H1 (cell line): ENCODE data around the gene AK5. TPM values are rescaled to one million over a fixed set of nuclear protein-coding genes. Genes with fewer than 3 reads are reported as not detected.

Experiments
- CTCF ChIA-PET: fragments of 300-600 bp; sonication (Branson Sonifier 250); formaldehyde crosslinking; loops from one replicate; lab custom pipeline; 2021; ENCODE audit not compliant: partially characterized antibody; lab: Charles Lee
- POLR2A ChIA-PET: fragments of 300-600 bp; sonication (Branson Sonifier 250); formaldehyde crosslinking; loops from one replicate; lab custom pipeline; 2021; ENCODE audit warnings: inconsistent platforms; ENCODE audit not compliant: partially characterized antibody; lab: Charles Lee
- DNase-seq, 2 experiments: peaks; one replicate each; pipeline versions ENCODE4 v3.0.0 to v3.0.0-alpha.2; 2010 to 2022; ENCODE audit warnings: low spot score in 2 of 2, low read depth in 1 of 2, mixed read lengths in 1 of 2
- FAIRE-seq: peaks from 2 replicates; lab custom pipeline; 2011; peaks lifted over from hg19 to GRCh38; lab: Jason Lieb, UNC
- H2AFZ ChIP-seq: 2 replicates; pipeline ENCODE4 v1.8.1; 2012; ENCODE audit warnings: low read length, inconsistent platforms
- H2AK5ac ChIP-seq: 2 replicates; pipeline ENCODE4 v1.6.1; 2013; ENCODE audit warnings: low read depth, low read length
- H2BK120ac ChIP-seq: replicated peaks from 2 replicates; pipeline ENCODE3; 2013; ENCODE audit warnings: low read depth, low read length, inconsistent platforms
- H2BK12ac ChIP-seq: 2 replicates; pipeline ENCODE4 v1.6.1; 2013; ENCODE audit warnings: low read depth, low read length
- H2BK15ac ChIP-seq: 2 replicates; pipeline ENCODE4 v1.6.1; 2013; ENCODE audit warnings: low read length
- H2BK20ac ChIP-seq: 2 replicates; pipeline ENCODE4 v1.6.1; 2013; ENCODE audit warnings: low read length
- H2BK5ac ChIP-seq: 2 replicates; pipeline ENCODE4 v1.6.1; 2013; ENCODE audit warnings: low read depth, low read length
- H3K14ac ChIP-seq: 2 replicates; pipeline ENCODE4 v1.6.1; 2013; ENCODE audit warnings: inconsistent platforms; ENCODE audit not compliant: insufficient read length
- H3K18ac ChIP-seq: 2 replicates; pipeline ENCODE4 v1.6.1; 2013; ENCODE audit warnings: low read length; ENCODE audit errors: extremely low read depth
- H3K23ac ChIP-seq: 2 replicates; pipeline ENCODE4 v1.6.1; 2013; ENCODE audit warnings: inconsistent platforms; ENCODE audit not compliant: insufficient read length
- H3K23me2 ChIP-seq: 2 replicates; pipeline ENCODE4 v1.6.1; 2013; ENCODE audit warnings: low read depth, low read length
- H3K27ac ChIP-seq: 2 replicates; pipeline ENCODE4 v1.6.1; 2011; ENCODE audit warnings: low read depth, low read length, inconsistent platforms
- H3K27me3 ChIP-seq, 4 experiments: replicated peaks in 1 of 4; 1 replicate in 1 of 4; 2 replicates in 3 of 4; pipeline versions ENCODE4 v1.6.1 to v1.8.1; 2011 to 2013; ENCODE audit warnings: low read length in 3 of 4, mild to moderate bottlenecking in 3 of 4, inconsistent platforms in 2 of 4, mixed read lengths in 2 of 4, moderate library complexity in 1 of 4; ENCODE audit not compliant: control insufficient read depth in 3 of 4, insufficient read depth in 3 of 4; ENCODE audit errors: extremely low read depth in 1 of 4
- H3K36me3 ChIP-seq, 4 experiments: 2 replicates each; pipeline versions ENCODE4 v1.6.1 to v1.8.1; 2011 to 2013; ENCODE audit warnings: mild to moderate bottlenecking in 4 of 4, low read length in 3 of 4, moderate library complexity in 2 of 4, control low read depth in 1 of 4, inconsistent platforms in 1 of 4; ENCODE audit not compliant: insufficient read depth in 4 of 4, control insufficient read depth in 2 of 4
- H3K4ac ChIP-seq: replicated peaks from 2 replicates; pipeline ENCODE3; 2013; ENCODE audit warnings: low read length, low read depth, mixed read lengths, inconsistent platforms; ENCODE audit not compliant: insufficient read length
- H3K4me1 ChIP-seq, 4 experiments: replicated peaks in 1 of 4; 1 replicate in 1 of 4; 2 replicates in 3 of 4; pipeline versions ENCODE4 v1.6.1 to v1.8.1; 2011 to 2013; ENCODE audit warnings: low read length in 3 of 4, inconsistent platforms in 2 of 4, mixed read lengths in 1 of 4; ENCODE audit not compliant: insufficient read depth in 4 of 4, control insufficient read depth in 3 of 4
- H3K4me2 ChIP-seq, 2 experiments: 2 replicates each; pipeline versions ENCODE4 v1.6.1 to v1.8.1; 2011 to 2013; ENCODE audit warnings: low read depth in 2 of 2, low read length in 2 of 2, control low read depth in 1 of 2, inconsistent platforms in 1 of 2, mild to moderate bottlenecking in 1 of 2; ENCODE audit not compliant: insufficient read depth in 1 of 2
- H3K4me3 ChIP-seq, 4 experiments: fragments of 200-600, 300-600 bp in 1 of 4; sonication (generic), shearing (Covaris generic), sonication (Bioruptor Twin) in 1 of 4; 2 replicates each; pipeline versions ENCODE4 v1.5.1 to v1.8.1; 2011 to 2016; ENCODE audit warnings: low read length in 4 of 4, low read depth in 3 of 4, control low read depth in 2 of 4, inconsistent platforms in 2 of 4, mild to moderate bottlenecking in 2 of 4, mixed read lengths in 1 of 4, moderate library complexity in 1 of 4; ENCODE audit not compliant: insufficient read depth in 2 of 4; ENCODE audit errors: extremely low read depth in 1 of 4
- H3K56ac ChIP-seq: replicated peaks from 2 replicates; pipeline ENCODE3; 2013; ENCODE audit warnings: low read depth, mild to moderate bottlenecking, mixed read lengths, low read length, inconsistent platforms; ENCODE audit not compliant: insufficient read length
- H3K79me1 ChIP-seq: 2 replicates; pipeline ENCODE4 v1.6.1; 2013; ENCODE audit warnings: low read depth, low read length, control low read depth
- H3K79me2 ChIP-seq, 2 experiments: 2 replicates each; pipeline versions ENCODE4 v1.6.1 to v1.8.1; 2012 to 2013; ENCODE audit warnings: low read length in 2 of 2, mild to moderate bottlenecking in 2 of 2, inconsistent platforms in 1 of 2; ENCODE audit not compliant: insufficient read depth in 2 of 2, control insufficient read depth in 1 of 2
- H3K9ac ChIP-seq, 4 experiments: replicated peaks in 1 of 4; 1 replicate in 1 of 4; 2 replicates in 3 of 4; pipeline versions ENCODE4 v1.6.1 to v1.8.1; 2011 to 2013; ENCODE audit warnings: low read depth in 3 of 4, low read length in 3 of 4, control low read depth in 2 of 4, mild to moderate bottlenecking in 2 of 4, moderate library complexity in 2 of 4, inconsistent platforms in 1 of 4; ENCODE audit errors: extremely low read depth in 1 of 4
- H3K9me3 ChIP-seq, 2 experiments: 2 replicates each; pipeline versions ENCODE4 v1.6.1 to v1.8.1; 2012 to 2013; ENCODE audit warnings: mild to moderate bottlenecking in 2 of 2, moderate library complexity in 2 of 2, control low read depth in 1 of 2, inconsistent platforms in 1 of 2, low read depth in 1 of 2, low read length in 1 of 2, mixed read lengths in 1 of 2; ENCODE audit not compliant: insufficient read depth in 2 of 2
- H4K20me1 ChIP-seq, 2 experiments: replicated peaks in 1 of 2; 2 replicates each; pipeline versions ENCODE3 to v1.8.1; 2011 to 2013; ENCODE audit warnings: inconsistent platforms in 2 of 2, low read length in 2 of 2, mild to moderate bottlenecking in 1 of 2; ENCODE audit not compliant: insufficient read depth in 2 of 2, control insufficient read depth in 1 of 2
- H4K5ac ChIP-seq: 2 replicates; pipeline ENCODE4 v1.6.1; 2013; ENCODE audit warnings: low read length, low read depth, mixed read lengths, inconsistent platforms; ENCODE audit not compliant: insufficient read length
- H4K8ac ChIP-seq: 2 replicates; pipeline ENCODE4 v1.8.0; 2013; ENCODE audit warnings: mild to moderate bottlenecking, moderate library complexity, low read length, inconsistent platforms; ENCODE audit not compliant: insufficient read depth; ENCODE audit errors: extremely low read depth
- H4K91ac ChIP-seq: replicated peaks from 2 replicates; pipeline ENCODE3; 2013; ENCODE audit warnings: low read length, mixed read lengths, inconsistent platforms; ENCODE audit not compliant: insufficient read length
- BCL11A ChIP-seq, 2 experiments: IDR thresholded peaks; one replicate each; pipeline ENCODE4 v1.6.1; 2011; ENCODE audit warnings: low read depth in 2 of 2, low read length in 2 of 2, mild to moderate bottlenecking in 2 of 2
- CBX5 ChIP-seq: fragments of 300-800, 300-1000 bp; sonication (generic); IDR thresholded peaks from 2 replicates; pipeline ENCODE4 v1.7.1; 2016; ENCODE audit warnings: antibody characterized with exemption, low read length, low read depth
- CEBPB ChIP-seq: IDR thresholded peaks from 2 replicates; pipeline ENCODE4 v1.6.1; 2012; ENCODE audit warnings: low read depth, low read length
- CHD2 ChIP-seq: IDR thresholded peaks from 2 replicates; pipeline ENCODE4 v1.6.1; 2012; ENCODE audit warnings: low read length, improper control_type of control experiment
- HDAC2 ChIP-seq, 2 experiments: fragments of 300-600 bp in 1 of 2; sonication (generic) in 1 of 2; IDR thresholded peaks; 2 replicates each; pipeline ENCODE4 v1.6.1; 2011 to 2012; ENCODE audit warnings: low read depth in 2 of 2, low read length in 2 of 2, mild to moderate bottlenecking in 2 of 2, moderate library complexity in 2 of 2, borderline replicate concordance in 1 of 2, inconsistent platforms in 1 of 2
- RAD21 ChIP-seq, 2 experiments: IDR thresholded peaks in 1 of 2; conservative IDR thresholded peaks in 1 of 2; 2 replicates each; pipeline ENCODE4 v1.6.1; 2011; ENCODE audit warnings: low read depth in 2 of 2, low read length in 2 of 2, improper control_type of control experiment in 1 of 2, inconsistent platforms in 1 of 2, mild to moderate bottlenecking in 1 of 2, moderate library complexity in 1 of 2
- SIN3A ChIP-seq, 2 experiments: IDR thresholded peaks in 1 of 2; conservative IDR thresholded peaks in 1 of 2; 2 replicates each; pipeline ENCODE4 v1.6.1; 2011 to 2012; ENCODE audit warnings: low read length in 2 of 2, improper control_type of control experiment in 1 of 2, low read depth in 1 of 2, mild to moderate bottlenecking in 1 of 2
- SIRT6 ChIP-seq: IDR thresholded peaks from one replicate; pipeline ENCODE4 v1.7.1; 2012; ENCODE audit warnings: low read length, inconsistent platforms
- SP2 ChIP-seq: IDR thresholded peaks from 2 replicates; pipeline ENCODE4 v1.6.1; 2012; ENCODE audit warnings: mild to moderate bottlenecking, low read length, inconsistent platforms
- TEAD4 ChIP-seq: IDR thresholded peaks from 2 replicates; pipeline ENCODE4 v1.6.1; 2012; ENCODE audit warnings: low read depth, low read length, inconsistent platforms, mixed read lengths
- WGBS, 2 experiments: shearing (Covaris generic) in 1 of 2; methylation state at CpG; one replicate each; pipeline versions ENCODE4 v1.1.6 to v1.1.7; 2013 to 2015; ENCODE audit warnings: low lambda C conversion rate in 2 of 2, mixed read lengths in 2 of 2, inconsistent platforms in 1 of 2, low coverage in 1 of 2, missing lambda C conversion rate in 1 of 2; ENCODE audit not compliant: insufficient replicate concordance in 2 of 2, insufficient coverage in 1 of 2, insufficient read length in 1 of 2; ENCODE audit errors: extremely low coverage in 1 of 2, missing lambda C conversion rate in 1 of 2; 5-methylcytosine and 5-hydroxymethylcytosine counted together
- polyA plus RNA-seq, 7 experiments: library from polyadenylated mRNA; depleted of rRNA in 3 of 7; stranded (reverse) in 5 of 7; unstranded in 2 of 7; fragments of >200 nt in 5 of 7; fragments of 200-250 nt in 2 of 7; gene quantifications; 1 replicate in 5 of 7; 2 replicates in 1 of 7; 4 replicates in 1 of 7; pipeline versions ENCODE4 v1.2.1 to v1.2.3, GENCODE V29; 2011 to 2013; ENCODE audit warnings: missing spikeins in 2 of 7, mixed read lengths in 2 of 7
- total RNA-seq: library from RNA; stranded (reverse); fragmentation: NEBNext Ultra II Directional; extraction: Animal tissue kit (Norgen Biotek cat#: 25700); gene quantifications from 2 replicates; pipeline ENCODE4 v1.2.1, GENCODE V29; 2021

The AK5 gene
- total and polyA plus RNA-seq, 2 of the 8 experiments (the other 6 are each of a cell fraction or from before 2014, with no cell fraction given) = 2.0 to 7.1 TPM

GRCh38 chr1:77475641-77476040 is 193.8 kb downstream of the AK5 start:
- ChIA-PET POLR2A (no interaction called here), CTCF (no interaction called here)
- Histone ChIP-seq H3K36me3 (no peaks in the 10 kb centered on the region), H3K23me2 (no peaks in the 10 kb centered on the region), H3K27ac (no peak overlapping the region), H4K91ac (no peak overlapping the region), H2BK5ac (no peak overlapping the region), H2BK15ac (no peak overlapping the region), H3K9me3 (no peaks in the 10 kb centered on the region), H2BK12ac (no peak overlapping the region), H3K56ac (no peak overlapping the region), H3K79me1 (no peaks in the 10 kb centered on the region), H3K4me3 (no peak overlapping the region), H4K8ac (no peak overlapping the region), H3K9ac (no peak overlapping the region), H3K4me2 (no peak overlapping the region), H3K27me3 (no peaks in the 10 kb centered on the region), H3K4ac (no peak overlapping the region), H4K5ac (no peak overlapping the region), H2BK120ac (no peak overlapping the region), H3K4me1 (no peaks in the 10 kb centered on the region), H3K79me2 (no peaks in the 10 kb centered on the region), H2BK20ac (no peak overlapping the region), H4K20me1 (no peaks in the 10 kb centered on the region), H3K23ac (no peak overlapping the region), H3K18ac (no peak overlapping the region), H2AK5ac (no peak overlapping the region), H2AFZ (no peak overlapping the region), H3K14ac (no peak overlapping the region)
- DNase-seq (no peak), FAIRE-seq (no peak)
- TF ChIP-seq CHD2 (no peak), BCL11A (IDR thresholded peaks at IDR 0.05; ENCODE audit: low read depth in 2 of 2, low read length in 2 of 2) (no peak), SIN3A (conservative IDR thresholded peaks at IDR 0.05 in 1 of 2, IDR thresholded peaks at IDR 0.05 in 1 of 2; ENCODE audit: low read depth in 1 of 2, low read length in 2 of 2) (no peak), CEBPB (no peak), RAD21 (IDR thresholded peaks at IDR 0.05 in 1 of 2, conservative IDR thresholded peaks at IDR 0.05 in 1 of 2; ENCODE audit: low read depth in 2 of 2, low read length in 2 of 2) (no peak), SP2 (no peak), TEAD4 (no peak), SIRT6 (no peak), HDAC2 (IDR thresholded peaks at IDR 0.05; ENCODE audit: borderline replicate concordance in 1 of 2, low read depth in 2 of 2, low read length in 2 of 2) (no peak), CBX5 (no peak)
- WGBS, 2 experiments = 68% methylated on average over 1 of the region's 1 CpG; no CpG with 5 or more reads in 1 of the 2 experiments
